Fibroblast of skin of right biceps (primary cell): Measurements from ENCODE around the gene GLYATL3.

Source experiments
- DNase-seq: peaks from one replicate; pipeline ENCODE4 v3.0.0-alpha.2; 2013

The GLYATL3 gene

GRCh38 chr6:49549691-49550491 lies 50.2 kb downstream of the GLYATL3 start:
- DNase-seq = no peak

GRCh38 chr6:49550492-49551077 lies 50.9 kb downstream of the GLYATL3 start, which contains the start of gene C6orf141:
TSS of gene C6orf141 (plus strand) at chr6:49550668. CDS start at chr6:49550793, 125 bp downstream.
- no peak for DNase-seq

GRCh38 chr6:49551078-49551865 lies 51.5 kb downstream of the GLYATL3 start:
- peak; percentile 18 for DNase-seq

- no peak for DNase-seq
These were observed 52.1 kb downstream of the GLYATL3 start for GRCh38 chr6:49551866-49552129.

- no peak for DNase-seq
These were observed 52.9 kb downstream of the GLYATL3 start for GRCh38 chr6:49552596-49552995.

GRCh38 chr6:49553384-49553783 lies 53.7 kb downstream of the GLYATL3 start:
- peak; percentile 68 for DNase-seq

- no peak for DNase-seq
These were observed 56.2 kb downstream of the GLYATL3 start for GRCh38 chr6:49555951-49556350.

- peak; percentile 70 for DNase-seq
These were observed 56.7 kb downstream of the GLYATL3 start for GRCh38 chr6:49556429-49556837.

- no peak for DNase-seq
These were observed 57.5 kb downstream of the GLYATL3 start for GRCh38 chr6:49557177-49557576.

- no peak for DNase-seq
These were observed 58.5 kb downstream of the GLYATL3 start for GRCh38 chr6:49558238-49558637.

- no peak for DNase-seq
These were observed 63.5 kb downstream of the GLYATL3 start for GRCh38 chr6:49563006-49563886.

GRCh38 chr6:49564552-49564951 lies 64.8 kb downstream of the GLYATL3 start:
- no peak for DNase-seq

GRCh38 chr6:49565261-49565660 lies 65.5 kb downstream of the GLYATL3 start:
- no peak for DNase-seq

- no peak for DNase-seq
These were observed 66.1 kb downstream of the GLYATL3 start for GRCh38 chr6:49565855-49566254.

- DNase-seq = no peak
These were observed 70.9 kb downstream of the GLYATL3 start for GRCh38 chr6:49570474-49571079.

GRCh38 chr6:49576618-49577017 lies 76.9 kb downstream of the GLYATL3 start:
- DNase-seq = no peak
